ENCODE measurements around the gene MAGEB18.

GRCh38 chrX:26109142-26109541 lies 29.0 kb upstream of the MAGEB18 start:
- TF ChIP-seq POLR2A (IDR thresholded peaks at IDR 0.05) = no peak
- TF ChIP-seq, protein P1, sequence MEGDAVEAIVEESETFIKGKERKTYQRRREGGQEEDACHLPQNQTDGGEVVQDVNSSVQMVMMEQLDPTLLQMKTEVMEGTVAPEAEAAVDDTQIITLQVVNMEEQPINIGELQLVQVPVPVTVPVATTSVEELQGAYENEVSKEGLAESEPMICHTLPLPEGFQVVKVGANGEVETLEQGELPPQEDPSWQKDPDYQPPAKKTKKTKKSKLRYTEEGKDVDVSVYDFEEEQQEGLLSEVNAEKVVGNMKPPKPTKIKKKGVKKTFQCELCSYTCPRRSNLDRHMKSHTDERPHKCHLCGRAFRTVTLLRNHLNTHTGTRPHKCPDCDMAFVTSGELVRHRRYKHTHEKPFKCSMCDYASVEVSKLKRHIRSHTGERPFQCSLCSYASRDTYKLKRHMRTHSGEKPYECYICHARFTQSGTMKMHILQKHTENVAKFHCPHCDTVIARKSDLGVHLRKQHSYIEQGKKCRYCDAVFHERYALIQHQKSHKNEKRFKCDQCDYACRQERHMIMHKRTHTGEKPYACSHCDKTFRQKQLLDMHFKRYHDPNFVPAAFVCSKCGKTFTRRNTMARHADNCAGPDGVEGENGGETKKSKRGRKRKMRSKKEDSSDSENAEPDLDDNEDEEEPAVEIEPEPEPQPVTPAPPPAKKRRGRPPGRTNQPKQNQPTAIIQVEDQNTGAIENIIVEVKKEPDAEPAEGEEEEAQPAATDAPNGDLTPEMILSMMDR (IDR thresholded peaks at IDR 0.05) = no peak
- TF ChIP-seq EP300 (IDR thresholded peaks at IDR 0.05) = no peak
